ENCODE measurements around the gene CNOT10.
"Not testable (repeated sequence)": the region's sequence is repeated elsewhere in the genome, so short reads cannot be mapped to it uniquely, and the experiment has no call there.

The CNOT10 gene

GRCh38 chr3:32725721-32726120 is 40.7 kb downstream of the CNOT10 start:
- no peak overlapping the region for H3K4me3 ChIP-seq (ENCODE audit: low read depth, low read length)
- TF ChIP-seq CTCF (IDR thresholded peaks at IDR 0.05; ENCODE audit: low read depth, low read length): no peak

DNA sequence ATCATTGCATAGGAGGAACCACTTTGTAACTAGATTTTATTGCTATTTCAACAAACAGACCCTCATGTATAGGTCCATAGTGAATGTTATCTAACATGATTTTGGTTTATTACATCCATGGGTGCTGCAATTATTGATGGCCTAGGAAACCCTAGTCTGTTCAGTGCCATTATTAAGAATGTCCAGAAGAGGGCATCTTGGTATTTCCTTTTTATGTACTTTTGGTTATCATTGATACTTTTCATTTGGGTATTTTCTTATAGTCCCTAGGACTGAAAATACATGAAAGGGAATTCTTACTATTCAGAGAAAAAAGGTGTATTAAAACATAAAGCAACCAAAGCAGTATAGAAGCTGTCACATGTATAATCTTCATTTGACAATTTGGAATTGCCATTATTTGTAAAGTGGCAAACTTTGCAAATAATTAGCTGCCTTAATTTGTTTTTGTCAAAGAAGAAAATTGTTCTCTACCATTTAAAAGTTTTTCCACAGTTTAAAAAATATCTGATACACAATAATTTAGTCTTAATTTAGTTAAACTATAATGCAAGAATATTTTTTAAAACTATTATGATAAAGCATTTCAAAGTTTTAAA is 48.7 kb downstream of the CNOT10 start:
- peak; percentile 9; the same call in 1 of the 2 replicates for TF ChIP-seq CTCF (IDR thresholded peaks at IDR 0.05; ENCODE audit: low read depth, low read length)
- H3K4me3 ChIP-seq (ENCODE audit: low read depth, low read length): no peak overlapping the region

GRCh38 chr3:32734756-32735155 is 49.8 kb downstream of the CNOT10 start:
- H3K4me3 ChIP-seq (ENCODE audit: low read depth, low read length): no peak overlapping the region
- TF ChIP-seq CTCF (IDR thresholded peaks at IDR 0.05; ENCODE audit: low read depth, low read length): no peak

DNA sequence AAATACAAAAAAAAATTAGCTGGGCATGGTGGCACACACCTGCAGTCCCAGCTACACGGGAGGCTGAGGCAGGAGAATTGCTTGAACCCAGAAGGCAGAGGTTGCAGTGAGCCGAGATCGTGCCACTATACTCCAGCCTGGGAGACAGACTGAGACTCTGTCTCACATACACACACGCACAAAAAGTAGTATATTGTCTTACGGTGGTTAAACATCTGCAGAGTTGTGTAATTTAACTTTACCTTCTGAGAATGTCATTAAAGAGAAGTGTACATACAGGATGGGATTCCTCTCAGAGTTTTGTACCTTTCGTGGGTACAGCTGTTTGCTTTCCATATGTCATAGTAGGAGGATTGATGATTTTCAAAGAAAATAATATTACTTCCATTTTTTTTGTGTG is 58.5 kb downstream of the CNOT10 start:
- H3K4me3 ChIP-seq (ENCODE audit: low read depth, low read length): not testable (repeated sequence)

GRCh38 chr3:32743934-32744333 is 58.9 kb downstream of the CNOT10 start:
- no peak for TF ChIP-seq CTCF (IDR thresholded peaks at IDR 0.05; ENCODE audit: low read depth, low read length)
- H3K4me3 ChIP-seq (ENCODE audit: low read depth, low read length): no peak overlapping the region

- H3K4me3 ChIP-seq (ENCODE audit: low read depth, low read length): no peak overlapping the region
- no peak for TF ChIP-seq CTCF (IDR thresholded peaks at IDR 0.05; ENCODE audit: low read depth, low read length)
Measured at GRCh38 chr3:32751377-32751776, 66.4 kb downstream of the CNOT10 start.

DNA sequence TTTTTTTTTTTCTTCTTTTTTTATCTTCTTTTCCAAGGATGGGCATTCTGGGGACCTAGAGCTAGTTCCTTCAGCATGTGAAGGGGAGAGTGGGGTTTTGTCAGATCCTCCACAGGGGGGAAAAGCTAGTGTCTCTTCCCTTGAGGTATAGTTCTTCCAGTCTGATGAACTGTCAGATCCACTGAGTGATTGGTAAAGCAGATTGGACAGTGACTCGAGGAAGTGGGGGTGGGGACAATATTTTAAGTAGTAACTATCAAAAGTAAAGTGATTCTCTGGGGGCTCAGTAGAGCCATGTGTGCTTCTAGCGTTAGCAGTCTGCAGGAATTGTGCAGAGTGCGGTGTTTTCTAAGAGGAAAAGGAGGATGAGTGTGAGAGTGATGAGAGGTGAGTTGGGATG is 70.8 kb downstream of the CNOT10 start:
- no peak overlapping the region for H3K4me3 ChIP-seq (ENCODE audit: low read depth, low read length)
- no peak for TF ChIP-seq CTCF (IDR thresholded peaks at IDR 0.05; ENCODE audit: low read depth, low read length)

Measured in WI38 (cell line).